NCI-H345 treated with DMSO at 0.1 percent for 48 hours (cell line): Measurements from ENCODE around the gene MCTP1.
"Not testable (repeated sequence)": the region's sequence is repeated elsewhere in the genome, so short reads cannot be mapped to it uniquely, and the experiment has no call there.

Experiments
- DNase-seq: peaks from one replicate; lab custom pipeline; 2025; ENCODE audit not compliant: unreplicated experiment; lab: John Stamatoyannopoulos, UW

The MCTP1 gene

DNA sequence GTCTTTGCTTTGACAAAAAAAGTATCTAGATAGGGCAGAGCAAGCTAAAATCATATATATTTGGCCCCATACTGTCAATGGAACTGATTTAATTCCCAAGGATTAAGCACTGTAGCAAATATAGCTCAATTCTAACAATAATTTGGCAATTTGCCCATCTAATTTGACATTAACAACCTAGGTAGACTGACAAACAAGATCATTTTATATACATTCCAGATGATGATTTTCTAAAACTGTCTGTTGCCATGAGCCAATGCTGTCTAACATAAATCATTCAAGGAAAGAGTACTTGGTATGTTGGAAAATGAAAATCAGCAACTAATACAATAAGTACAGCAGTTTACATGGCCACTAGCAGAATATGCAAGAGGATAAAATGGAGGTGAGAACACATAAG, 32.1 kb downstream of the MCTP1 start:
- DNase-seq, result no peak

DNA sequence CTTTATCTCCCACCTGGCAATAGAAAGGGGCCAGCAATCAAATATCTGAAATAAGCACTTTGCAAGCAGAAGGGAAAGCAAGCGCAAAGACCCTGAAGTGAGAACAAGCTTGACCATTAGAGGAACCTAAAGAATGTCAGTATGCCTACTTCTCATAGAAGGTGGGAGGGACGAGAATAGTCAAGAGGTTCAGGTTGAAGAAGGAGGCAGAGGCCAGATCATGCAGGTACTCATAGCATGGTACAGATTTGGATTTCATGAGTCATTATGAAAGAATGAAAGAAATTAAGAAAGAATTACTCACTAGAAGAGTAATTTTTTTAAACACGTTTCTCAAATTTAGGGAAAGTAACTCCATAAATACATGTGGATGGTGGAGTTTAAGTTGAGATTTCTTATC, 33.7 kb downstream of the MCTP1 start:
- no peak for DNase-seq

DNA sequence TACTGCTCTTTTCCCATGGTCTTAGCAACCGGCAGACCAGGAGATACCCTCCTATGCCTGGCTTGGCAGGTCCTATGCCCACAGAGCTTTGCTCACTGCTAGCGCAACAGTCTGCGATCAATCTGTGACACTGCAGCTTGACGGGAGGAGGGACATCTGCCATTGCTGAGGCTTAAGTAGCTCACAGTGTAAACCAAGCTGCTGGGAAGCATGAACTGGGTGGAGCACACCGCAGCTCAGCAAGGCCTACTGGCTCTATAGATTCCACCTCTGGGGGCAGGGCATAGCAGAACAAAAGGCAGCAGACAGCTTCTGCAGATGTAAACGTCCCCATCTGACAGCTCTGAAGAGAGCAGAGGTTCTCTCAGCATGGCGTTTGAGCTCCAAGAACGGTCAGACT, 40.4 kb downstream of the MCTP1 start:
- no peak for DNase-seq

DNA sequence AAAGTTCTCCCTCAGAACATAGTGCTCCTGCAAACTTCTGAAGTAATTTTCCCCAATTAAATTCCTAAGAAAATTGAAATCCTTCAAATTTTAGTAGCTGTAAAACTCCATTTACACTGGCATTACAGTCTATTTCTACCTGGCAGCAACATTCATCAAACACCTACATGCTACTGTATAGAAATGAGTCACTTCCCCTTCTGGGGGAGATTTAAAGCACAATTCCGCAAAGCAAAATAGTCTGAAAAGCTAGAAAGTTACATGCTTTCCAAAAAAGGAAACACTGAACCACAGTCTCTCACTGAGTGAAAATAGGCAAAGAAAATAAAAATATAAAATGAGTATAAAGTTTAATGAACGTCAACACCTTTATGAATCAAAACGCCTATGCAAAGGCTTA, 43.3 kb downstream of the MCTP1 start:
- no peak for DNase-seq

DNA sequence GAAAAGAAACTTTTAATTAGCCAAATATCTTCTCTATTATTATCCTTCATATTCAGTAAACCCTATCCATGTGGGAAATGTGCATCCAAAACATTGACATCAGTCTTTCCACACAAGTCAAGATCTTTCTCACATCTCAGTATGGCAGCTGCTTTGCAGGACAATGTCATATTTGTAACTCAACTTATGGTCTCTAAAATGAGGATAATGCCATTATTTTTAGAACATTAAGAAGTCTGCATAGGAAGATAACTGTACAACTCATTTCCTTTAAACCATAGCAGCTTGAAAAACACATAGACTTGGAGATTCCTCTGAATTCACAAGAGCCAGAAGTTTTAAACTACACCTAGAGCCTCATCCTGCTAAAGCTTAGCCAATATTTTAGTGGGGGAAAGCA, 43.7 kb downstream of the MCTP1 start:
- DNase-seq, result no peak

DNA sequence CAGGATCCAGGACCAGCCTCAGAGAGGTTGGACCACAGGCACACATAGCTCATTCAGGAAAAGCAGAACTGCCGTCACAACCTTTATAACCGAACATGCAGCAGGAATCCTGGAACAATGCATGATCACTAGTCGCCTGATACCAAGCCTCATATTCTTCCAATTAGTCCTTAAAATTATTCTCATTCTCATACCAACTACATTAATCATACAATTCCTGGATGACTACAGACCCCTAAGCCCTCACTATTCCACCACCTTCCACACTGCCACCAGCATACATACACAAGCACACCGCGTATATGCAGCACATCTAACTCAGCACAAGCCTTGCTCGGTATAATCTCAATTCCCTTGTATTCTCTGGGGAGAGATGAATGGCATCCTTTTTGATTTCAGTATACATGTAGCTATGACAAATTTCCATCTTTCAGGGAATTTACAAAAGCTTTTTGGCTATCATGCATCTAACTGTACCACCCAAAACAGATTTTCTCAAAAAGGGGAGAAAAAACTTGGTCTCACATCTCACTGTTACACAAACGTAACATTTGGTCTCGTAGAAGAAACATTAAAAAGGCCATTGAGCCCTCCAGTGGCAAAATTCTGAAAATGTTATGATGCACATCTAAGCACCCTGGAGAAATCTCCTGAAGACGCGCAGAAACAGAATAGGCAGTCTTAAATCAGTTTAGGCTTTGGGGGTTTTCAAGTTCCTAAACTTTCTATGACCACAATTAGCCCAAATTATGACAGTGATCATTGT, 46.2 kb downstream of the MCTP1 start:
- no peak for DNase-seq

DNA sequence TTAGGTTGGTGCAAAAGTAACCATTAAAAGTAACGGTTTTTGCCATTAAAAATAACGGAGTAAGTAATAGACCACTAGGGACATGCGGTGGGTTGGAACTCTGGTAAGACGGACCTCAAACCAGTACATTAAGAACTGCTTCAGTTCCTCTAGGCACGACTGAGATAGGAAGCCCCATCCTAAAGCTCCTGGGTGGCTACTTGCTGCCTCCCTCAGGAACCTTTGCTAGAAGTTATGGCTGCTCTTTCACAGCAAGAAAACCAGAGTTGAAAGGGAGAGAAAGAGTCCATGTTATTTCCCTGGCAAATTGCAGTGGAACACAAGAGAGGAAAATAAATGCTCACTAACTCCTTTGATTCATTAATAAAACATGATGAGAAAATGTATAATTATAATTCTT, 47.6 kb downstream of the MCTP1 start:
- DNase-seq, result no peak

DNA sequence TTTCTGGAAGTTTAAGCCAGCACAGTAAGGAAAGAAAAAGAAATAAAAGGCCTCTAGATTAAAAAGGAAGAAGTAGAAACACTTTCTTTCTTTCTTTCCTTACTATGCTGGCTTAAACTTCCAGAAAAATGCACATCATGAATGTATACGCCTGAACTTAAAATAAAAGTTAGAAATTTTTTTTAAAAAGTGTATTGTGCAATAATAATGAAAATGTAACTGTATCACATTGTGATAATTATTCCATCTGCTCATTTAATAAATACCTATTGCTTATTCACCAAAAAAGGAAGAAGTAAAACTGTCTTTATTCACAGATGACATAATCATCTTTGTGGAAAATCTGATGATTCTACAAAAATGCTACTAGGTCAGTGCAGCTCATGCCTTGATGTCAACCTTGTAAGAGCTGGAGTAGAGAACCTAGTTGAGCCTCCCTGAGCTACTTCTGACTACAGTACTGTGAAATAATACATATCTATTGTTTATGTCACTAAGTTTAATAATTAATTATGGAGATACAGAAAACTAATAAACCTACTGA, 49.4 kb downstream of the MCTP1 start:
- DNase-seq, result no peak

DNA sequence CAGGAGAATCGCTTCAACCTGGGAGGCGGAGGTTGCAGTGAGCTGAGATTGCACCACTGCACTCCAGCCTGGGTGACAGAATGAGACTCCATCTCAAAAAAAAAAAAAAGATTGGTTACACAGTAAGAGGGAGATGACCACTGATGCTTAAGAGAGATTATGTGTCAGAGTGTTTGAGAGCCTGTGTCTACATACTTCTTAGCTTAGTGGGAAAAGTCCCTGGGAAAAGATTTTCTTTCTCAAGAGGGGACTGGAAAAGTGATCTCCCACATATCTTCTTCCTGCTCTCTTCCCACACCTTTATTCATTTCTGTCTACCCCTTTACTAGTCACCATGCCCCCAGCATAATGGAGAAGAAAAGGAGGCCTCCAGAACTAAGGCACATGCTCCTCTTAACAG, 55.2 kb downstream of the MCTP1 start:
- DNase-seq, result no peak

DNA sequence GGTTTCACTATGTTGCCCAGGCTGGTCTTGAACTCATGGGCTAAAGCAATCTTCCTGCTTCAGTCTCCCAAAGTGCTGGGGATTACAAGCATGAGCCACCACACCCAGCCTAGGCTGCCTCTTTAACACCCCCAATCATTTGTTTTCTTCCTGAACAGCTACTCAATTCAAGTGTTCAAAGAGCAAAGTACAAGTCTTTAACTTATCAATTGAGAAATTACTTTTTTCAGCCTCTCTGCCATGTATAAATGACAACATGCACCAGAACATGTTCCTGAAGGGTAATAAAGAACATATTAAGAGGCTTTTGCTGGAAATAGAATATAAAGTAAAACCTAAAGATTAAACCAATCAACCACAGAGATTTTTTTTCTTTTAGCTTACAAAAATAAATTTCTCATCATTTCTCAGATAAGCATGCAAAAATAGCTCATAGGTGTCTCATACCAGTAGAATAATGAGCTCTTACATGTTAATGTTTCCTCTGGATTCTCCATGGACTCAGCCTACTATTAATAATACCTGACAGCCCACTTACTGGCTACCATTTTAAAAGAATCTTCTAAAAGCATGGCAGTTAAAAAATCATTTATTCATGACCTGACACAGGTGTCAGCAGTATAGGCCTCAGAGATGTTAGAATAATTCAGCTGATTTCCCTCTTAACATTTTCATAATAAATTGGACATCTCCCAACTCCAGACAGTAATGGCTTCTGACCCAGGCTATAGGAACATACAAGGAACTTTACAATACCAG, 60.0 kb downstream of the MCTP1 start:
- DNase-seq, result no peak

DNA sequence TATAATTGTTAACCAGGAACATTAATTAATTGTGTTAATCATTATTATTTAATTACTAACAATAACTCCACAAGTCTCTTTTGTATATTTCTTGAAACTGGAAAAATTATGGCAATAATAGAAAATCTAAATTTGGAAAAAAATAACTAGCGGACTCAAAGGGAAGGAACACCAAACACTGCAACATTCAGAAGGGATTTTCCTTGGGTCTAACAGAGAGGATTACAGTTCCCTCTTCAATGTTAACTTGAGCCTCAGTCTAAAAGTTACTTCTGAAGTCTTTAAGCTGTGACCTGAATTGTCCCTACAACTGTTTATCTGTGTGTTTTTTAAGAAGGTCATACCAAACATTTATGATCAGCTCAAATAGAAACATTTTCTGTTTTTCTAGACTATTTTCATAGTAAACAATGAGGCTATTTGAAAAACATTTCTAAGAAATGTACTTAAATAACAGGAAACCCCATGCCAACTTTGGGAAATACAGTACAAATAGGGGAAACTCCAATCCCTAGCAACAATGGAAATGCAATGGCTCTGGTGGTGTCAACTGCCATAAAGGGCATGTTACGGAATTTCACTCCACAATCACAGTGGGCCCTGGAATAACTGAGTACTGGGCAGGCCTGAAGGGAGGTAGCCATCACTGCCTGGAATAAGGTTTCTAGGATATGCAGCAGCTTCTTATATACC, 61.2 kb downstream of the MCTP1 start:
- DNase-seq, result no peak

DNA sequence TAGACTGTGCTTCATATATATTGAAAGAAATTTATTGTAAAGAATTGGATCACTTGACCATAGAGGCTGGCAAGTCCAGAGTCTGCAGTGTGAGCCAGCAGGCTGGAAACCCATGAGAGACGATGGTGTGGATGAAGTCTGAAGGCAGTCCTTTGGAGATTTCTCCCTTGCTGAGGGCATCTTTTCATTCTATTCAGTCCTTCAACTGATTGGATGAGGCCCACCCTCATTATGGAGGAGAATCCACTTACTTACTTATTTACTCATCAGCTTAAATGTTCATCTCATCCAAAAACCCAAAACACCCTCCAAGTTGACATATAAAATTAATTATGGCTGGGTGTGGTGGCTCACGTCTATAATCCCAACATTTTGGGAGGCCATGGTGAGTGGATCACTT, 62.1 kb downstream of the MCTP1 start:
- no peak for DNase-seq

DNA sequence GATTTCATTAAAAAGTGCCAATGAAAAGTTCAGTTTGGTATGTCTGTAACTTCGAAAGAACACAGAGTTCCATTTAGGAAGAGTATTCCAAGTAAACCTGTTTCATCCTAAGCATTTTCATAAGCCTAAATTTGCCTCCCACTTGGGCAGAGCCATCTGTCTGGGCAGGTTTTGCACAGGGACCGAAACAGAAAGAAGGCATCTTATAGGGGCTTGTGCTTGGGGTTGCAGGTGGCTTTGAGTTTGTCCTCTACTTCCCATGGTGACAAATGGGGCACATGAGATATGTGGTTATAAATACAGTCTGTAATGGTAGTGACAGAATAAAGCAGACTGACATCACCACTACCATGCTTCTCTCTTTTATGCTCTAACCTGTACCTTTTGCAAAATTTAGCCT, 63.7 kb downstream of the MCTP1 start:
- no peak for DNase-seq

DNA sequence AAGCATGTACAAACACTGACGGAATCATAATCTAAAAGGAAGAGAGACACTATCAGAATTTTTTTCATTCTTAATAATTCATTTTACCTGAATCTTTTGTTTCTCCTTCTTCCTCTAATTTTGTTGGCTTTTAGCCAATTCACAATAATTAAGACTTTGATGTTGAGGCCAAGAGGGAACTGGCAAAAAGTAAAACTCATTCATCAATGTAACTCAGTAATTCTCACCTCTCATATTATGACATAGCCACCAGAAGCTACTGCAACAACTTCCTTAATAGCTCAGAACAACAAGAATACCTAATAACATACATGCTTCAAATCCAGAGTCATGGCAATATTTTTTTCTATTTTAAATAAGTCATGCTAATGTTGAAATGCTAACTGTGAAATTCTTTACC, 64.5 kb downstream of the MCTP1 start:
- DNase-seq, result no peak

DNA sequence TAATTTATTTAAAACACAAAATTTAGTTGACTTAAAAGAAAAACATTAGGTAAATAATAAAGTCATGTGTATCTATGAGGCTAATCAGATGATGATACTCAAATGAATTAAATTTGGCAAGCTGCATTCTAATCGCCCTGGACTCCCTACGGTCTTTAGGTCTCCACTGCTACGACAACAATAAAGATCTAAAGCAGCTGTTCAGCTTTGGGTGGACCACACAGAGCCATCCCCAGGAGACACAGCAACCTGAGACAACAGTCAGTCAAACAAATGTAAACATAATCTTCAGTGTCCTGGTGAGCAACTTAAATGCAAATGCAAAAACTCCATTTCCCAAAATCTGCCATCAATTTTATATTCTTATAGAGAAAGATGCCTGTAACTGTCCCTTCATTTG, 65.5 kb downstream of the MCTP1 start:
- DNase-seq, result peak; percentile 52

DNA sequence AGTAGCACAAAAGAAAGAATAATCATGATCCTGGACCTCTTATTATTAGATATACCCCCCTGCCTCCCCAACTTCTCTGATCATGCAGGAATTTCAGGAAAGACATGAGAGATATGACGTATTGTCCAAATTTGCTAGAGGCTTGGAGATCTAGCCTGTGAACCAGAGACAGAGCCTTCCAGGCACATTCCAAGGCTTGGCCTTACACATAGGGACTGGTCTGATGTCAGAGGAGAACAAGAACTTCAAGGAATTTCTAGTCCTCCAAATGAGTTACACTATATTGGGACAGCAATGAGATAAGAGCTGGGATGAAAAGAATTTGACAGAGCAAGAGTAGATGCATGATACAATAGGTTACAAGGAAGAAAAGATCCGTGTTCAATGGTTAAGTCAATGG, 67.0 kb downstream of the MCTP1 start:
- no peak for DNase-seq

DNA sequence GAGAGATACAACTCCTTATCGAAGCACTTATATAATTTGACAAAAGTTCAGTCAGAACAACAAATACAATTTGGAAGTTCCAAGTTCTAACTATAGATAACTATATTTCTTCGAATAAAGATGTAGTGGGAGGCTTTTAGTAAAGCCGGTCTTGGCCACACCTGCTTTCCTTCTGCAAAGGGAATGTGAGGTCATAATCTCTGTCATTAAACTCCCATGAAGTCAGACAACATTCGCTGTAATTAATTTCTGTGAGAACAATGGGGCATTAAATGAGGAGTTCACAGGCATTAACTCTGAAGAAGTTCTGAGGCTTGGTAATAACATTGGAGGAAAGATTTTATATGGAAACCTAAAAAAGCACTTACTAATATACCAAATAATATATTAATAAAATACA, 67.5 kb downstream of the MCTP1 start:
- no peak for DNase-seq

DNA sequence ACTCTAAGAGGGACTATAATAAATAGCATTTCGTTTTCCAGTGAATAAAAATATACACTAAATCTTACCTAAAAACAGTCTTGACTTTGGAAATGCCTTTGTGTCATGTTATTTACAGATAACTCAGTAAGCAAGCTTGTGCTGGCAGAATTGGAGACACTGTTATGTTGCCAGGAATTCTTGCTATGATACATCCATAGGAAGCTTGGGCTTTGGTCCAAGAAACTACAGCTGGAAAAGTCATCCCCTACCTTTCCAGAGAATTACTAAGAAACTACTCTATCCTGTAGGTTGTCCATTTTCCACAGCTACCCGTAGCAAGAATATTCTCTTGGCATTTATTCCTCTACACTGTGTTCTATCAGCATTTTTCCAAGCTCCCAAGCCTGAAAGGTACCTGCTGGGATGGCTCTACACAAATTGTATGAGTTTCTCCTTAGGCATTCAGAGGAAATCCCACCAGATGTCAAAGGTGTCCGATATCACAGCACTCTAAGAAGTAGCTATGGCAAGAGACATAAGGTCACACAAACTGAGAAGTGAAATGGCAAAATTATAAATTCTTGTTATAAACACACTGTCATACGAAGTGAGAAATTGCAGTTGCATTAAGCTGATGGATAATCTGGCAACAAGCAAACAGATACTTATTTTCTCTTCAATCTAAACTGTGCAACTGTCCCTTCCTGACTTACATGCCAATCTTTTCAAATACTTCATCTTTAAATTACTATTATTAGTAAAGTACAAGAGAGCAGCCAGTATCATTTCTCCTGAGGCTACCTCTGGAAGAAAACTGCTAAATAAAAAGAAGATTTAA, 68.5 kb downstream of the MCTP1 start:
- no peak for DNase-seq

DNA sequence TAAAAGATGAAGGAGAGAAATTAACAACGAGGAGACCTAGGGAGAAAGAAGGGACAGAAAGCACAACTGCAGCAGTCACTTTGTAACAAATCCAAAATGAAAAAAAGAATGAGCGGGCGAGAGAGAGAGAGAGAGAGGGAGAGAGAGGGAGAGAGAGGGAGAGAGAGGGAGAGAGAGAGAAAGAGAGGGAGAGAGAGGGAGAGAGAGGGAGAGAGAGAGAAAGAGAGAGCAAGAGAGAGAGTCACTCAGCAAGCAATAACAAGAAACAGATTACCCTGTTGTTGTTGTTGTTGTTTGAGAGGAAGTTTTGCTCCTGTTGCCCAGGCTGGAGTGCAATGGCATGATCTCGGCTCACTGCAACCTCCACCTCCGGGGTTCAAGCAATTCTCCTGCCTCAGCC, 77.1 kb downstream of the MCTP1 start:
- DNase-seq, result not testable (repeated sequence)

DNA sequence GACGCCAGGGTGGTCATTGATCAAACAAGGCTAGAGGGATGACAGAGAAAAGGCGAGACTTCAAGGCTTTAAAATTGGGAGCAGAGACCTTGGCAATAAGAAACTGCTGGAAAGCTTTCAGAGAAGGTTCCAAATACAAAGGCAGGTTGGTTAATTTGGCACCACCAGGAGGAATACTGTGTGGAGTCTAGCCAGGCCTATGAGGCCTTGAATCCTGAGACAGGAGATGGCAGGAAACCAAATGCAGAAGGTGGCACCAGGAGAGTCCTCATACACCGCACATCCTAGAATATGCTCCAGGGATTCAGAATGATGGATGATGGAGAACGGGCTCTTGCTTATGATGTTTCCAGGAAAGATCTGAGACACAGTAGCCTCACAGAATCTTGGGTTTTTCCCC, 90.0 kb downstream of the MCTP1 start:
- no peak for DNase-seq

DNA sequence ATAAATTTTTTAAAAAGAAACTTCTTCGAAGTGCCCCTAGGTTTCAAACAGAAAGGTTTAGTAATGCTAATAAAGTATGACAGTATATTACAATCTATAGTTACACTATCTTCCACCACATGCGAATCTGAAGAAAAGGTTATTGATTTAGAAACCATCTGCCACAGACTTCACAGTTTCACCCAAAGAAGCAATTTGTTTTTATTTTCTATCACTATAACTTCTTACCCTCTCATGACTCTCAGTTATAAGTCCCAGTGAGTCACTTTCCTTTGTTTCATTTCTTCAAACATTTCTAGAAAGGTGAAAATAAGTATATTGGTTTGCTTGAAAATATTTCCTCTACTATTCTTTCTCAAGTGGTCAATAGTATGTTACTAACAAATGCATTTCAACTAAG, 93.6 kb downstream of the MCTP1 start:
- no peak for DNase-seq
